GM21367 (cell line): ENCODE measurements around the gene SRSF12.
"Not testable (repeated sequence)": the region's sequence is repeated elsewhere in the genome, so short reads cannot be mapped to it uniquely, and the experiment has no call there.

Experiments
- ATAC-seq: cut with Tn5 transposase; IDR thresholded peaks from one replicate; pipeline ENCODE4 v1.9.1; 2021; ENCODE audit not compliant: unreplicated experiment

The SRSF12 gene

DNA sequence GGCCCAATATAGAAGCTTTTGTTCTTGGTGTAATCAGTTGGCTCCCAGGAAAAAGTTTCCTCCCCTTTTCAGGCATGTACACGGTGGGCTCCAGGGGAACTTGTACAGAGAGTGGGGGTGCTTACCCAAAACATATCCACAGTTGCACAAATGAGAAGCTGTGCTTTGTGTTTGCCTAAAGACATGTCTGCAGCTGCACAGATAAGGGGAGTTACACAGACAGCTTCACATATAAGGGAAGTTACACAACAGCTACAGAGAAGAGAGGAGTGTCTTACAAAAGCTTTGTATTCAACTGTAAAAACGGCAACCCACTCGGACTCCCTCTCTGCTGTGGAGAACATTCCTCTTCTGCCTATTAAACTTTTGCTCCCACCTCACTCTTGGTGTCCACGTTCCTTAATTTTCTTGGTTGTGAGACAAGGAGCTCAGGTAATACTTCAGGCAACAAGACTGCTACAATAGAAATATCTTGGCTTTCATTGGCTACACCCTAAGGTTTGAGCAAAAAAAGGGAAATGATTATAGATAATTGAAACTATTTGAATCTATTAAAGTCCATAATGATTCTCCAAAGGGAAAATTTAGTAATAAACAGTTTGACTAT lies 44.8 kb downstream of the SRSF12 start:
- ATAC-seq, result no peak

DNA sequence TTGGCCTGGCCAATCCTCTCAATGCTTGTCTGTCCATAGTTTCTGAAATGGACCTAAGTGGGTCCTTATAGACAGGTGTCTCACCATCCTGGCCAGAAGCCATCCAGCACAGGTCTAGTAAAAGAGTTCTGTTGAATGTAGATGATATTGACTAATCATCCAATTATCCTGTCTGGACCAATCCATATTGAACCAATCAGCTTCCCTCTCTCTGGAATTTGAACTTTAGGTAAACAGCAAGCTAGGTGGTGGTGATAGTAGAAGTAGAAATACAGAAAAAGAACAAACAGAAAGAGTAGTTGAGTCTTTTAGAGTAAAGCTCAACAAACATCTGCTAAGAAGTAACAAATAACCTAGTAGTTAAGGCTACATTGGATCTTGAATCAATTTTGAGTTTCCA lies 46.8 kb downstream of the SRSF12 start:
- no peak for ATAC-seq

DNA sequence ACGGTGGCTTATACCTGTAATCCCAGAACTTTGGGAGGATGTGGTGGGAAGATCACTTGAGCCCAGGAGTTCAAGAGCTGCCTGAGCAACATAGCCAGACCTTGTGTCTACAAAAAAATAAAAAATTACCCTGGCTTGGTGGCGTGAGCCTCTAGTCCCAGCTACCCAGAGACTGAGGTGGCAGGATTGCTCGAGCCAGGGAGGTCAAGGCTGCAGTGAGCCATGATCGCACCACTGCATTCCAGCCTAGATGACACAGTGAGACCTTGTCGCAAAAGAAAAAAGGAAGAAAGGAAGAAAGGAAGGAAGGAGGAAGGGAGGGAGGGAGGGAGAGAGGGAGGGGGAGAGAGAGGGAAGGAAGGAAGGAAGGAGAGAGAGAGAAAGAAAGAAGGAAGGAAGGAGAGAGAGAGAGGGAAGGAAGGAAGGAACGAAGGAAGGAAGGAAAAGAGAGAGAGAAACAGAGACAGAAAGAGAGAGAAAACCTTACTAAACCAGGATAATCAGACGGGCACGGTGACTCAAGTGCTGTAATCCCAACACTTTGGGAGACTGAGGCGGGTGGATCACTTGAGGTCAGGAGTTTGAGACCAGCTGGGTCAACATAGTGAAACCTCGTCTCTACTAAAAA lies 48.2 kb downstream of the SRSF12 start:
- ATAC-seq, result no peak

- no peak for ATAC-seq
Measured at GRCh38 chr6:89068695-89069094, 49.2 kb downstream of the SRSF12 start.

- ATAC-seq, result no peak
Measured at GRCh38 chr6:89067796-89068195, 50.1 kb downstream of the SRSF12 start.

DNA sequence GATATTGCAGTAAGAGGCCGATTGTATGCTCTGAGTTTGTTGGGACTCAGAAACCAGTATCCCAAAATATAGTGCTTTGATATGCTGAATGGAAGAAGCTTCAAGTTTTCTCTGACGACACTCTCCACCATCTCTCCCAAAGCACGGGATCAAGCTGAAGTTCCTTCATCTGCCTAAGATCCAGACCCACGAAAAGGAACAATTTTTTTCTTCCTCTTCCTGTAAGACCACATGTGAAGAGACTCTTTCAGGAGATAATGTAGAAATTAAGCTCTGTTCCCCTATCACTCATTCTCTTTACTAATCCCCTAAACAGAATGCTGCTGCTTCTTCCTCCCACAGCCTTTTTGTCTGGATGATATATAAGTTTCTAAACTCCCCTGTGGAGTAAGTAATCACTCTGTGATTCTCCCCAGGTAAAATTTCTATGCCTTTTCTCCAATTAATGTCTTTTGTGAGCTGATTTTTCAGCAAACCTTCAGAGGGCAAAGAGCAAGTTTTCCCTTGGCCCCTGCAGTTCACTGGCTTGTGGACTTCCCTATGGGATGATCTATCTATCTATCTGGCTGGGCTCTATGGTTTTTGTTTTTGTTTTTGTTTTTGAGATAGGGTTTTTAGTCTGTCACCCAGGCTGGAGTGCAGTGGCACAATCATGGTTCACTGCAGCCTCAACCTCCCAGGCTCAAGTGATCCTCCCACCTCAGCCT lies 50.8 kb downstream of the SRSF12 start:
- ATAC-seq, result no peak

DNA sequence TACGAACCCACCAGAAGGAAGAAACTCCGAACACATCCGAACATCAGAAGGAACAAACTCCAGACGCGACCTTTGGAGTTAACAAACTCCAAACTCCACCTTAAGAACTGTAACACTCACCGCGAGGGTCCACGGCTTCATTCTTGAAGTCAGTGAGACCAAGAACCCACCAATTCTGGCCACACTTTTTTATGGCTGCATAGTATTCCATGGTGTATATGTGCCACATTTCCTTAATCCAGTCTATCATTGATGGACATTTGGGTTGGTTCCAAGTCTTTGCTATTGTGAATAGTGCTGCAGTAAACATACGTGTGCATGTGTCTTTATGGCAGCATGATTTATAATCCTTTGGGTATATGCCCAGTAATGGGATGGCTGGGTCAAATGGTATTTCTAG lies 51.8 kb downstream of the SRSF12 start:
- ATAC-seq, result not testable (repeated sequence)

- ATAC-seq, result not testable (repeated sequence)
Measured at GRCh38 chr6:89064931-89065330, 52.9 kb downstream of the SRSF12 start.

- no peak for ATAC-seq
Measured at GRCh38 chr6:89063881-89064280, 54.0 kb downstream of the SRSF12 start.

- ATAC-seq, result no peak
Measured at GRCh38 chr6:89059227-89059626, 58.6 kb downstream of the SRSF12 start.

DNA sequence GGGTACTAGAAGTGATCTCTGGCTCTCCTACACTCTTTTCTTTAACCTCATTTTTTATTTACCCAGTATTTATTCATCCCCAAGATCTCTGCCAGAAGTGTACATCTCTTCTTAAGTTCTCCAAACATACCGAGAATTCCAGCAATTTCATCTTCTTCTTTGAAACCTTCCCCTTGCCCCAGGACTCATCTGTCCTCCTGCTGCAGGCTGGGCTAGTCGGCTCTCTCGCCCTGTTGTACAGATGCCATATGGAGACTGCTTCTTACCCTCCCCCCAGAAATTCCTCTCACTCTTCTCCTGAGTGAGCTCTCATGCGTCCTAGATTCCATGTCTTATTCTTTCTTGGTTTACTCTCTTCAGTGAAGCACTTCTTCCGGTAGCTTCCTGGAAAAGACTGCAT lies 59.2 kb downstream of the SRSF12 start:
- ATAC-seq, result no peak

GRCh38 chr6:89057759-89058158 lies 60.1 kb downstream of the SRSF12 start:
- ATAC-seq, result no peak

- no peak for ATAC-seq
Measured at GRCh38 chr6:89054208-89054607, 63.7 kb downstream of the SRSF12 start.

GRCh38 chr6:89051676-89052075 lies 66.2 kb downstream of the SRSF12 start:
- ATAC-seq, result no peak

- no peak for ATAC-seq
Measured at GRCh38 chr6:89050697-89051096, 67.2 kb downstream of the SRSF12 start.

- no peak for ATAC-seq
Measured at GRCh38 chr6:89050155-89050554, 67.7 kb downstream of the SRSF12 start.

DNA sequence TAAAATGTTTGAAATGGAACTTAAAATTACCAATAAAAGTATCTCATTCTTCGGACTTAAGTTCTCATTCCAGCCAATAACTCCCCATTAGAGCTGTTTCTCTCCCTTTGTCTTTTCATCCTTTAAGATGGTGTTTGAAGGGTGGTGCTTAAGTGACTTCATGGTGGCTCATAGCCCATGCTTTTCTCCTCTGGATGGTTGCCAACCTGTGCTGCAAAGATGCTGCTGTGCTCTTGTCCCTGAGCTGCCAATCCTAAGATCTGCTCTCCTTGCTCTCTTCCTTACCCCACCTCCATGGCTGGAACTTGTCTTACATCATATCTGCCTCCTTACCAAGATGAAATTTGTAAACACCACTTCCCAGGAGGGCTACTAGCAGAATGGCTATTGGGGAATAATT lies 68.9 kb downstream of the SRSF12 start:
- ATAC-seq, result no peak

GRCh38 chr6:89048288-89048923 lies 69.5 kb downstream of the SRSF12 start:
- ATAC-seq, result no peak

- no peak for ATAC-seq
Measured at GRCh38 chr6:89047473-89047872, 70.4 kb downstream of the SRSF12 start.
